Superior temporal gyrus (tissue), 1 donor: Measurements from ENCODE around the gene TRAPPC10.

Experiments used
- DNase-seq: peaks from one replicate; pipeline ENCODE4 v3.0.0-alpha.2; 2016; ENCODE audit errors: extremely low spot score

The TRAPPC10 gene

DNA sequence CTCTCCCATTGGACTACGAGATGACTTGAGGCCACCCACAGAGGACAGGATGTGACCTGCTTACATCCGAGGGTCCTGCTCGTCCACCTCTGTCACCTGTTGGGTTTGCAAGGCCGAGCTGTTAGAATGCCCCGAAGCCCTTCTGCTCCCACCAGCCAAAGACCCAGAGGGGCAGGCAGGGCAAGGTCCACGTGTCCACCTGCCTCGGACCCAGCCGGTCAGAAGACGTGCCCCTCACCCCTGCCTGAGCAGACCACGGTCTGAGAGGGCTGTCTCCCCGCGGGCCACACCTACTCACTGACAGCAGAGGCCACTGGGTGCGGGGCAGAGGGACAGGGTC, 30.3 kb upstream of the TRAPPC10 start:
- no peak for DNase-seq

- no peak for DNase-seq
These were observed 29.5 kb upstream of the TRAPPC10 start for GRCh38 chr21:43982489-43983078.

GRCh38 chr21:43983390-43983789, 28.7 kb upstream of the TRAPPC10 start:
- DNase-seq = no peak

DNA sequence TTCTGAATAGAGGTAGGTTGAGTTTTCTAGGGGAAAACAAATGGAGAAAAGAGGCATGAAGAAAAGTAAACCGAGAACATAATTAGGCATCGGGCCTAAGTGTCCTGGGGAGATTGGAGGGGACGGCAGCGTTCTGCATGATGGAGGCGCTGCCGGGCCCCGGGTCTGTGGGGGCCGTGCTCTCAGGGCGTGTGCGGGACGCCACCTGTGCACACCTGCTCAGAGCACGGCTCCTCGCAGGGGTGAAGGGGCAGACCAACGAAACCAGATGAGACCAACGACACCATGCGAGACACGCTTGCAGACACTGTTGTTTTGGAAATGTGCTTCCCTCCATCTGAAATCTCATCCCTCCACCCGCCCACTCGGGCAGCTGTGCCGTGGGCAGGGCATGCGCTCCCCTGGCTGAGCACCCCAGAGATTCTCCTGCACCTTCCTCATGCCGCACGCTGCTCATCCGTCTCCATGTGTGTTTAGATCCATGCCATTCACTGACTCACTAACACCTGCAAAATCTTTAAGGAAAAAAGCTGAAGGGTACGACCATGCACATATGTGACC, 28.2 kb upstream of the TRAPPC10 start:
- no peak for DNase-seq

GRCh38 chr21:43984905-43985689, 27.0 kb upstream of the TRAPPC10 start:
- no peak for DNase-seq

- no peak for DNase-seq
These were observed 26.3 kb upstream of the TRAPPC10 start for GRCh38 chr21:43985690-43986251.

DNA sequence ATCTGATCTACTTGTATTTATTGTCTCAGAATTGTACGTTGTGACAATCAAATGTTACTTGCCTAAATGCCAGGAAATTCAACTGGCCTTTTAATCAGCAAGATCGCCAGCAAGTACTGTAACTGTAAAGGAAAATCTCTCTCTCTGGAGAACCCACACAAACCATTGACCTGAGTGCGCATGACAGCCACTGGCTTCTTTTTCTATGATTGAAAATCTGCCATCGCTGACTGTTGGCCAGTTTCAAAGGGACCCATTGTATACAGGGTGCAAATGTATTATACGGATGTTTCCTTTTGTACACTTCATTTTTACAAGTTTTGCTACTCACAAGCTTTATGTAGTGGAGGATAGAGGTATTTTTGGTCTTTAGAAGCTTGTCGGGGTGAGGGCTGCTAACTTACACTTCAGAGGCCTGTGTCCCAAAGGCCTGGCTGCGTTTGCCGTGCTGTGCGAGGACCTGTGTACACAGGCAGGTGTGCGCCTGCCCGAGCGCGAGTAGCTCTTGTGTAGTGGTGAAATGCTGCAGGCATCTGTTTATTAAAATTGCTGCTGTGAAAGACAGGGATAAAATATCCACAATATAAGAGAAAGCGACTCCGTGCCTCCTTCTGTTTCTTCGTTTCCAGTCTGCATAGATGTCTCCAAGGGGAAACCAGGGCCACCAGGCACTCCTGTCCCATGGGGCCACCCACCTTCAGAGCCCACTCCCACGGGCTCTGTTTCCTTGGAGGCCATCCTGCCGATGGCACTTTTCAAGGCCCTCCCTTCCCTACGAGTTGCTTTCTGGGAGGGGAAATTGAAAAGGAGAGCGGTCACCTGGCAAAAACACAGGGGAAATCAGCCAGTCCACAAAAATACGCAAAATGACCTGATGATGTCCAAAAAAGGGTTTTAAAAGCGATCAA, 25.3 kb upstream of the TRAPPC10 start:
- peak; percentile 89 for DNase-seq

DNA sequence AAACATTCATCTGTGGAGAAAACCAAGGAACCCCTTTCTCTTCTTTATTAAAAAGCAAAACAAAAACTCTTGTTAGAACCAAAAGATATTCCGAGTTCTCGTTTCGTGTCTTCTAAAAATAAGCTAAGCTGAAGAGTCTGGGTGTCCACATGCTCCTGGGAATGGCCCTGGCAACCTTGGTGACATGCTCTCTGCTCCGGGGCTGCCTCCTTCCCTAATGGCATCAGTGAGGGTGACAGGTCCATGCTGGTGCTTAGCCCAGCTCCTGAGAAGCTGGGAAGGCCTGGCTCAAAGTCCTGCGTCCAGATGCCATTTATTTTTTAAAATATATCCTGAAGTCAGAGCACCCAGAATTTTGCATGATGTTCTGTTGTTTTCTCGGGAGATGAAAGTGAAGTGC, 24.6 kb upstream of the TRAPPC10 start:
- peak; percentile 53 for DNase-seq

DNA sequence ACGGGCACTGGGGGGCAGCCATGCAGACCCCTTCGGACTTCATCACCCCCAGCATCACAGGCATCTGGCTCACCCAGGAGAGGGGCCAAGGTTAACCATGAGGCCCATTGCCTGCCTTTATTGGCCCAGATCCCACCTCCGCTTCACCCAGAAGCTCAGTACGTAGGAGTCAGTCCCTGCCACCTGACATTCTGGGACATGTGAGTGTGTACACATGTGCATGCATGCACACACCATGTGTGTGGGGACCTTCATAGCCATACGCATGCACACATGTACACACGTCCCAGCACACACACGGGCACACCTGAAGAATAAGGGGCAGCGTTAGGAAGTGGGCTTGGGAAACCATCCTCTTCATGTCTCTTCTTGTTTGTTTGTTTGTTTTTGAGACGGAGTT, 24.1 kb upstream of the TRAPPC10 start:
- DNase-seq = no peak

DNA sequence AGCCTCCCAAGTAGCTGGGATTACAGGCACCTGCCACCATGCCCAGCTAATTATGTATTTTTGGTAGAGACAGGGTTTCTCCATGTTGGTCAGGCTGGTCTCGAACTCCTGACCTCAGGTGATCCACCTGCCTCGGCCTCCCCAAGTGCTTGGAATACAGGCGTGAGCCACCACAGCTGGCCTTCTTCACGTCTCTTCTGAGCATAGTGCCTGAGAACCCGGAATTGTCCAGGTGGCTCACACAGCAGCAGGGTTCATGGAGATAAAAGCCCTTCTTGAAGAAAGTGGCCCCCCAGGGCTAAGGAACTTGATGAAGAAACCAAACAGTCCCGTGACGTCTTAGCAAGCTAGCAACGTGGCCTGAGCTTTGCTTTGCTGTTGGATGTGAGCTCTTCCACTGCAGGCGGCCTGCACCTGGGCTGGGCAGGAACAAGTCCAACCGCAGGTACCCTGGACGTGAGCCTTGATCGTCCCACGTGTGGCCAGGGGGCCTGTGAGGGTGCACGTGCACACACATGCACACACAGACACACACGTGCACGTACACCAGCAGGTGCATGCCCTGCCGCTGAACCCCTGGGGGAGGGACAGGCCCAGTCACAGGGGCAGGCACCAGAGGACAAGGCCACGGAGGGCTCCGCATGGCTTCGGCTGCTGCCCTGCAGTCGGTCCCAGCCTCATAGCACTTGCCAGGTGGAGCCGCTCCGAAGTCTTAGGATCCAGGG, 23.4 kb upstream of the TRAPPC10 start:
- no peak for DNase-seq

- no peak for DNase-seq
These were observed 22.7 kb upstream of the TRAPPC10 start for GRCh38 chr21:43989401-43989800.

- DNase-seq = no peak
These were observed 20.6 kb upstream of the TRAPPC10 start for GRCh38 chr21:43991447-43991991.

DNA sequence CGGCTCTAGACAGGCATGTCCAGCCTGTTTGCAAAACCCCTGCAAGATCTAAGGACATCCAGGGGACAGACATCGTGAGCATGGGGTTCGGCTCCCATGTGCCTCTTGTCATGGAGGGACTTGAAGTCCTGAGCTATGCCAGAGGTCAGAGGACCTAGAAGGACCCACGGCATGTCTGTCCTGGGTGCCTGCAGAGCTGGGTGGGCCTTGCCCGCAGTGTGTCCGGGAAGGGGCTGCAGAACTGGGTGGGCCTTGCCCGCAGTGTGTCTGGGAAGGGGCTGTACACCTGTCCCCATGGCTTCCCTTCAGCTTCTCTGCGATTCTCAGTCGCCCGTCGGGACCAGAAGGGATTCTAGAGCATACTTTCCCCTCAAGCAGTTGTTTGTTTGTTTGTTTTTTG, 20.0 kb upstream of the TRAPPC10 start:
- no peak for DNase-seq

- no peak for DNase-seq
These were observed 18.6 kb upstream of the TRAPPC10 start for GRCh38 chr21:43993420-43993934.

- DNase-seq = peak; percentile 12
These were observed 18.0 kb upstream of the TRAPPC10 start for GRCh38 chr21:43994085-43994484.

DNA sequence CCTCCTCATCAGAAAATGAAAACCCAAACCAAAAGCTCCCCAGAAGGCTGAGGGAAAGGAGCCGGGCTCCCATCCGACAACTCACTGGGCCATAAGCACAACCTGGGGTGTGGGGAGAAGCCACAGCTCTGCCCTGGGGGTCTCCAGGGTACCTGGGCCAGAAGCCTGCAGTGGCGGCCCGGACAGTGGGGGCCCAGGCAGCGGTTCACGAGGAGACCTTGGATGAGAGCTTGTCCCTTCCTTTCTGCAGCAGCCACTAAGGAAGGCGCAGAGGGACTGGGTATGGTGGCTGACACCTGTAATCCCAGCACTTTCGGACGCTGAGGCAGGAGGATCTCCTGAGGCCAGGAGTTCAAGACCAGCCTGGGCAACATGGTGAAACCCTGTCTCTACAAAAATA, 17.5 kb upstream of the TRAPPC10 start:
- no peak for DNase-seq

DNA sequence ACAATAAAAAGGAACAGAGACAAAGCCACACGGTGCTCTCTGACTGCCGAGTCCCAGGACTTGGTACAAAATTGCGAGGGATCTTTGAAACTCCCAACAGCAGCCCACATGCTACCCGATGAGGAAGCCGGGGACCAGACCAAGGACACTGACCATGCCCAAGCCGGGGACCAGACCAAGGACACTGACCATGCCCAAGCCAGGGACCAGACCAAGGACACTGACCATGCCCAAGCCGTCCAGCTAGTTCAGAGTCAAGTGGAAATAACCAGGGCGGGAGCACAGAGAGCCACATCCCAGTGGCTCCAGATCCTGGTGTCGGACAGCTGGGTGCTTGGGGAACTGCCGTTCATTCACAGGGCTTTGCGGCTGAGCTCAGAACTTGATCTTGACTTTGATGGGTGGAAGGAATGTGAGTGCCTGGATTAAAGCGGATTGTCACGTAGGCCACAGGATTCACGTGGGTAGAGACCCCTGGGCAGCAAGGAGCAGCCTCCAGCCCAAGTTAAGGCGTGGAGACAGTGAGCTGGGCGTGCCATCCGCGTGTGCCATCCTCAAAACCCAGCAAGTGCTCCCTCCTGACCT, 16.5 kb upstream of the TRAPPC10 start:
- DNase-seq = no peak

DNA sequence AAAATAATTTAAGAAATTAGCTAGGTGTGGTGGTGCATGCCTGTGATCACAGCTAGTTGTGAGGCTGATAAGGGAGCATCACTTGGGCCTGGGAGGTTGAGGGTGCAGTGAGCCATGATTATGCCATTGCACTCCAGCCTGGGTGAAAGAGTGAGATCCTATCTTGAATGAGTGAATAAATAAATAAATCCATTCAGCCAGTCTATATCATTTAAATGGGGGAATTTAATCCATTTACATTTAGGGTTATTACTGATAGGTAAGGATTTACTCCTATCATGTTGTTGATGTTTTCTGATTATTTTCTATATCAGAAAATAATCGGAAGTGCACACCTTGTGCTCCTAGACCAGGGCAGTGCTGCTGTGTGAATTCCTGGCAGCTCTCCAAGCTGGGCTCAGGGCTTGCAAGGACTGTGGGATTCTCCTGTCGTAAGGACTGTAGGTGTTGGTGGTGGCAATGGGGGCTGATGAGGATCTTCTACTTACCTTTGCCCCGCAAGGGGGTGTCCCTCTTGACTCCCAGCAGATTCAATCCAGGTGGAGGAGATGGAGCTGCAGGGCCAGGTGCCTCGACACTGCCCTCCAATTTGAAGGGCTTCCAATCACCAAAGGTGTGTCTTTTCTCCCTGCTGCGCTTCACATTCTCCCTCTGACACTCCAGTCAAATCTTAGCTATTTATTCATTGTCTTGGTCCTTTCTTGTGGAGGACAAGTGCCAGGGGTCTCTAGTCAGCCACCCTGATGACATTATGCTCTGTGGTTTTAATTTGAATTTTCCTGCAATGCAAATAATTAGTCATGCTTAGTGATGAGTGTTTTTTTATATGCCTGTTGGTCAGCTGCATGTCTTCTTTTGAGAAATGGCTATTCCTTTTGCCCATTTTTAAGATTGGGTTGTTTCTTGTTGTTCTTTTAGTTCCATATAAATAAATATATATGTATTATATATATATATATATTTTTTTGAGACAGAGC, 14.1 kb upstream of the TRAPPC10 start:
- no peak for DNase-seq

GRCh38 chr21:44000360-44000759, 11.7 kb upstream of the TRAPPC10 start:
- DNase-seq = peak; percentile 87
